Airway epithelial cell (primary cell): ENCODE results near the gene CDC20B. TPM values are rescaled to one million over a fixed set of nuclear protein-coding genes. Genes with fewer than 3 reads are reported as not detected.

Source experiments
- total RNA-seq: library from RNA; depleted of rRNA; stranded (reverse); fragments of >200 nt; gene quantifications from 2 replicates; pipeline ENCODE4 v1.2.3, GENCODE V29; 2015

CDC20B gene
- not detected in 2 replicates for total RNA-seq

GRCh38 chr5:55172937-55173686 lies at the start of gene CDC20B:
Gene CDC20B, minus strand, starts transcription at chr5:55173177. Its CDS starts 177 bp downstream, at chr5:55173000.

GRCh38 chr5:55159763-55160492 lies 13.0 kb downstream of the CDC20B start, which contains the start of gene GPX8:
Gene GPX8, plus strand, starts transcription at chr5:55160171. Its CDS starts 22 bp downstream, at chr5:55160193.

GRCh38 chr5:55102348-55102747 lies 70.6 kb downstream of the CDC20B start, which contains the start of gene GZMA:
Gene GZMA, plus strand, starts transcription at chr5:55102646. Its CDS starts 37 bp downstream, at chr5:55102683.

Other genes with a start within 250 kb of the CDC20B start
- gene ESM1, start 187.6 kb downstream of the CDC20B start, total RNA-seq = 0.14 and 0.56 TPM in 2 replicates
- gene GZMK, start 148.9 kb downstream of the CDC20B start, total RNA-seq = not detected in 2 replicates
- not detected in 2 replicates for gene GZMA, start 70.5 kb downstream of the CDC20B start, total RNA-seq
- gene GPX8, start 13.0 kb downstream of the CDC20B start, total RNA-seq = 26.2 and 35.0 TPM in 2 replicates
- 0.42 TPM in 1 of 2 replicates, not detected in the other for gene MCIDAS, start 54.1 kb upstream of the CDC20B start, total RNA-seq
- gene CCNO, start 60.4 kb upstream of the CDC20B start, total RNA-seq = 1.8 and 3.5 TPM in 2 replicates
- 22.5 and 28.9 TPM in 2 replicates for gene DHX29, start 134.5 kb upstream of the CDC20B start, total RNA-seq
- gene MTREX, start 134.8 kb upstream of the CDC20B start, total RNA-seq = 82.4 and 112 TPM in 2 replicates